ENCODE data around the gene TEKT1.

Gene TEKT1

DNA sequence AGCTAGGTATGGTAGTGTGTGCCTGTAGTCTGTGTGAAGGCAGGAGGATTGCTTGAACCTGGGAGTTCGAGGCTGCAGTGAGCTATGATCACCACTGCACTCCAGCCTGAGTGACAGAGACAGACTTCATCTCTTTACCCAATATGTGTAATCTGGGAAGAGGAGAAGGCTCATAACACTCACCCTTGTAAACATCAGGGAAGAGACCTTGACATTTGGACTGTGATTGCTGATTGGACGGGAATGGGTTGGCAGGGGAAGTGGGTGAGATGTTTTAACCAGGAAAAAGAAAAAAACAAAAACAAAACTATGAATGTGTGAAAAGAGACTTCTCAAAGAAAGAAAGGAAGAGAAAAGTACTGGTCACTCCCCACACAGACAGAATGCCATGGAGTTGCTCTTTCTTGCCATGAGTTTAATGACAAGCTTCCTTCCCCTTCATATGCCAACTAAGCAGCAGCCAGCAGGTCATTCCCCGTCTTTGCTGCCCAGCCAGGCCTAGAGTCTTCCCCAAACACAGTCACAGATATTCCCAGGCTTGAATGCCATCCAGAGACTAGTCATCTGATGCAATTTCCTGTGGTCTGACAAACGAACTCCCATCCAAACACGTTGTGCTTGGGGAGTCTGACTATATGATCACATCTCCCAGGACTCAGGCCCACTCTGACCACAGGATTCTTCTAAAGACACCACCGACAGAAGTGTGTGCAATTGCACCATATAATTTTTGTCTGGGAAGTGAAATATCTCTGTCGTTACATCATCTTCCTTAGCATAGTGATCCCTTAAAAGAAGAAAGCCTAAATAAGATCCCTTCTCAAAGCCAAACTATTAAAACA lies 79.2 kb downstream of the TEKT1 start:
- no peak overlapping the region for H3K4me3 ChIP-seq (replicated peaks; ENCODE audit: low read depth, low read length)
- TF ChIP-seq, protein P1, sequence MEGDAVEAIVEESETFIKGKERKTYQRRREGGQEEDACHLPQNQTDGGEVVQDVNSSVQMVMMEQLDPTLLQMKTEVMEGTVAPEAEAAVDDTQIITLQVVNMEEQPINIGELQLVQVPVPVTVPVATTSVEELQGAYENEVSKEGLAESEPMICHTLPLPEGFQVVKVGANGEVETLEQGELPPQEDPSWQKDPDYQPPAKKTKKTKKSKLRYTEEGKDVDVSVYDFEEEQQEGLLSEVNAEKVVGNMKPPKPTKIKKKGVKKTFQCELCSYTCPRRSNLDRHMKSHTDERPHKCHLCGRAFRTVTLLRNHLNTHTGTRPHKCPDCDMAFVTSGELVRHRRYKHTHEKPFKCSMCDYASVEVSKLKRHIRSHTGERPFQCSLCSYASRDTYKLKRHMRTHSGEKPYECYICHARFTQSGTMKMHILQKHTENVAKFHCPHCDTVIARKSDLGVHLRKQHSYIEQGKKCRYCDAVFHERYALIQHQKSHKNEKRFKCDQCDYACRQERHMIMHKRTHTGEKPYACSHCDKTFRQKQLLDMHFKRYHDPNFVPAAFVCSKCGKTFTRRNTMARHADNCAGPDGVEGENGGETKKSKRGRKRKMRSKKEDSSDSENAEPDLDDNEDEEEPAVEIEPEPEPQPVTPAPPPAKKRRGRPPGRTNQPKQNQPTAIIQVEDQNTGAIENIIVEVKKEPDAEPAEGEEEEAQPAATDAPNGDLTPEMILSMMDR (IDR thresholded peaks at IDR 0.05; ENCODE audit: low read depth, low read length, missing control alignments): no peak
- DNase-seq (ENCODE audit: extremely low read depth, low read depth): peak; percentile 85

DNA sequence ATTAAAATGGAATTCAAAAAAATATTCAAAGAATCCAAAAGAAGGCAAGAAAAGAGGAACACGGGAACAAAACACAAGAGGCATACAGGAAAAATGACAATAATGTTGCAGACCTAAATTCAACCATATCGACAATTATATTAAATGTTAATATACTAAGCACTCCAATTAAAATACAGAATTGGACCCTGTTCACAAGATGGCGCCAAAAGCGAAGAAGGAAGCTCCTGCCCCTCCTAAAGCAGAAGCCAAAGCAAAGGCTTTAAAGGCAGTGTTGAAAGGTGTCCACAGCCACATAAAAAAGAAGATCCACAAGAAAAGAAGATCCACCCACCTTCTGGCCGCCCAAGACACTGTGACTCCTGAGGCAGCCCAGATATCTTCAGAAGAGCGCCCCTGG lies 82.0 kb downstream of the TEKT1 start:
- TF ChIP-seq, protein P1 (IDR thresholded peaks at IDR 0.05; ENCODE audit: low read depth, low read length, missing control alignments): peak; percentile 3
- H3K4me3 ChIP-seq (replicated peaks; ENCODE audit: low read depth, low read length): no peak overlapping the region
- no peak for DNase-seq (ENCODE audit: extremely low read depth, low read depth)

DNA sequence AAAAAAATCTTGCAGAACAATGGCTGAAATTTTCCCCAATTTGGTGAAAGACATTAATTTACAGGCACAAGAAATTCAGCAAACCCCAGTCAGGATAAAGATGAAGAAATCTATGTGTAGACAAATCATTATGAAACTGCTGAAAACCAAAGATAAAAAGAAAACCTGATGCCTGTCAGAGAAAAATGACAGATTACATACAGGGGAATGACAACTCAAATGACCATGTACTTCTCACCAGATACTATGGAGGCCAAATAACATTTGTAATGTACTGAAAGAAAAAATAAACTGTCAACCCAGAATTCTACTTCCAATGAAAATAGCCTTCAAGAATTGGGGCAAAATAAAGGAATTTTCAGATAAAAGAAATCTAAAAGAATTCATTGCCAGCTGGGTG lies 82.9 kb downstream of the TEKT1 start:
- no peak overlapping the region for H3K4me3 ChIP-seq (replicated peaks; ENCODE audit: low read depth, low read length)
- TF ChIP-seq, protein P1 (IDR thresholded peaks at IDR 0.05; ENCODE audit: low read depth, low read length, missing control alignments): no peak
- no peak for DNase-seq (ENCODE audit: extremely low read depth, low read depth)

All from HFF-Myc (cell line).